HG02973 (cell line): ENCODE measurements around the gene NDUFS2.
"Not testable (repeated sequence)": the region's sequence is repeated elsewhere in the genome, so short reads cannot be mapped to it uniquely, and the experiment has no call there.

ENCODE experiments used
- ATAC-seq: cut with Tn5 transposase; IDR thresholded peaks from one replicate; pipeline ENCODE4 v1.9.1; 2021; ENCODE audit warnings: moderate library complexity; ENCODE audit not compliant: unreplicated experiment

NDUFS2 gene

DNA sequence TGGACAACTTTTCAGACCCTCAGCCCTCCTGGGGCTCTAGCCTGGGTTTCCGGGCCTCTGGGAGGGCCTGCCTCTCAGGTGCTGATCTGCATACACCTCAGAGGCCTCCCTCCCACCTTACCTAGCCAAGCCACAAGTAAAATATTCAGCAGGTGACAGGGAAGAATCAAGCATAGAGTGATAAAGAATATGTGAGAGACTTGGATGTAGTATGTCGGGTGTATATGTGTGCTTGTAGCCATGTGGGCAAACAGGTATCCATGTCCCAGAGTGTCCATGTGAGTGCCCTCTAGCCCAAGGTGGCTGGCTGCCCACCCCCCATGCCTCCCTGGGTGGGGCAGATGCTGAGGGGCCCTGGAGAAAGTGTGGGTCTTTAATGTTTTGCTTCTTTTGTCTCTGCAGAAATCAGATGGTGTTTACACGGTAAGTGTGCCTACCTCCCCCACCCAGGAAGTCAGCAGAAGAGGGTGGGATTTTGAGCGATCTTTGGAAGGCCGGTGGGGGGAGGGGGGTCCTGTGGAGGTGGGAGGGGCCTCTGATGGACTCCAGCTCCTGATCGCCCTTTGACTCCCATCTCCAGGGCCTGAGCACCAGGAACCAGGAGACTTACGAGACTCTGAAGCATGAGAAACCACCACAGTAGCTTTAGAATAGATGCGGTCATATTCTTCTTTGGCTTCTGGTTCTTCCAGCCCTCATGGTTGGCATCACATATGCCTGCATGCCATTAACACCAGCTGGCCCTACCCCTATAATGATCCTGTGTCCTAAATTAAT lies 16.3 kb downstream of the NDUFS2 start:
- ATAC-seq, result no peak

GRCh38 chr1:161219078-161219892 lies 17.1 kb downstream of the NDUFS2 start:
- no peak for ATAC-seq

- ATAC-seq, result no peak
Measured at GRCh38 chr1:161220002-161220401, 17.8 kb downstream of the NDUFS2 start.

DNA sequence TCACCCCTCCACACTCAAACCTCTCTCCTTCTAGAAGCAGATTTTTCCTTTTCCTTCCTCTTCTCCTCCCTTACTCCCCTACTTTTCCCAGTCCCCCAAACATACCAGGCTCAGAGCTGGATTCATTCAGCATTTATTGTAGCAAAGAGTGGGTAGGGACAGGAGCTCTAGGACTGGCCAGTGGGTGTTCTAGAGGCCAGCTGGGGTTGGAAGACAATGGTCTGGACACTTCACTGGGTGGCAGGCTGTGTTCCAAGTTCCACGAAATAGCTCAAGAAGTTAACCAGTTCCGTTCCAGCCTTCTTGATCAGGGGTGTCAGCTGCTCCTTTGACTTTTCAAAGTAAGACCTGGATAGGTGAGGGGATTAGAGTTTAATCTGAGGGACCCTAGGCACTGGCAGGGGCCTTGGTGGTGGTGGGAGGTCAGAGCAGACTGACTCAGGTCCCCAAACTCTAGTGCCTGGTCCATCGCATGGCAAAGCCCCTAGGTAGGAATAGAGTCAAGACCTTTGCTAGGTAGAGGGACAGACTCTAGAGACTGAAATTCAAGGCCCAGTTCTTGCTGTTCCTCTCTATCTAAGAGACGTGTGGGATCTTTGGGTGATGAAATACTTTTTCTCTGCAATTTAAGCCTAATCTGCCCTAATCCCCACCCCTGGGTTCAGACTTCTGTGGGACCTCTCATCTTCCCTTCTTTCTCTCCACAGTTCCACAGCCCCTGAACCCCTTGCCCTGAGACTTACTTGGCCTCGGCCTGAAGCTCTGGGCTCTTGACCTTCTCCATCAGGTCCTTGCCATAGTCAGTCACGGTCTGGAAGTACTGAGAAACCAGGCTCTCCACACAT lies 20.2 kb downstream of the NDUFS2 start:
- ATAC-seq, result no peak

DNA sequence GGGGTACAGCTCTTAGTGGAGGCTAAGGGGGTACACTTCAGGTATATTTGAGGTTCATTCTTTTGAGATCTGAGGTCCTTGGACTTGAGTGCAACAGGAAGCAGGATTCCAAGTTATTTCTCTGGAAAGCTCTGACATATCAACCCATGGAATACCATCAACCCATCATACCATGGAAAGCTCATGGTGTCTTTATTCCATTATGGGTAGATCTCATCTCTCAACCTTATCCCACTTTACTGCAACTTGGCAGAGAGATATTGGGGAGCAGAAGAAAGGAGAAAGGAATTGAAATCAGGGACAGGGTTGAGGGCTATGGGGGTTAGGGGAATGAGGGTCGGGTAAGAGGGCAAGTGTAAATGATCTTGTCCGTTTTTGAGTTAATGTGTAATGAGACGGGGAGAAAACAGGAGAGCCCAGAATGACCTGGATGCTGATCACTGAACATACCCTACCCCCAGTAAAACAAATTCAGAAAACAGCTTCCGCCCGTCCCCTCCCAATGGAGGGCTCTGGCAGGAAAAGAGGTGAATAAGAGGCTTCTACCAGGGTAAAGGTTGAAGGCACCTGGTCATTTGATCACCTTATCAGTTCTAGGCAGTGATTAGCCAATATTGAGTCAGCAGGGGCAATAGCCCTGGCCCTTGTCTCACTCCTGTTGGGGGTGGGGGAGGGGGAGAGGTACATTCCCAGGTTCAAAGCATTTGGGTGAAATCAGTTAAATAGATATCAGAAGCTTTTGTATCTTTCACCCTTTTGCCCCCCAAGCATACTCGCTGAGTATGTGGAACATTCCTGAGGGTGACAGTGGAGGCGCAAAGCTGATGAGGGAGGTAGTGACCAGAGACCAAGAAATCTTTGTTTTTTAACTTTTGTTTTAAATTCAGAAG lies 21.9 kb downstream of the NDUFS2 start:
- ATAC-seq, result no peak

GRCh38 chr1:161224695-161225087 lies 22.5 kb downstream of the NDUFS2 start:
- not testable (repeated sequence) for ATAC-seq

DNA sequence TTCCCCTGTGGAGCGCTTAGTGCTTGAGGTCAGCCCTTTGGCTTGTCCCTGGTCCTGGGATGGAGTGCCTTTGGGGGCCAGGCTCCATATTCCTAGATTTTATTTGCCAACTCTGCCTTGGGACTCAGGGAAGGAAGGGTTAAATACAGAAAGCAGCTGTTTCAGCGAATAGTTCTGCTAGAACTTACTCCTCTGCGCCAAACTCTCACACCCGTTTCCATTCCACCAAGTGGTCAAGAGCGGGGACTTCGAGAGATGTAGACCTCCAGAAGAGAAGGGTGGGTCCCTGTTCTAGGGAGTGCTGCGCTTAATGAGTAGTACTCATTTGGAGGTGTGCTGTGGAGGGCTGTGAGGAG lies 23.0 kb downstream of the NDUFS2 start:
- no peak for ATAC-seq

DNA sequence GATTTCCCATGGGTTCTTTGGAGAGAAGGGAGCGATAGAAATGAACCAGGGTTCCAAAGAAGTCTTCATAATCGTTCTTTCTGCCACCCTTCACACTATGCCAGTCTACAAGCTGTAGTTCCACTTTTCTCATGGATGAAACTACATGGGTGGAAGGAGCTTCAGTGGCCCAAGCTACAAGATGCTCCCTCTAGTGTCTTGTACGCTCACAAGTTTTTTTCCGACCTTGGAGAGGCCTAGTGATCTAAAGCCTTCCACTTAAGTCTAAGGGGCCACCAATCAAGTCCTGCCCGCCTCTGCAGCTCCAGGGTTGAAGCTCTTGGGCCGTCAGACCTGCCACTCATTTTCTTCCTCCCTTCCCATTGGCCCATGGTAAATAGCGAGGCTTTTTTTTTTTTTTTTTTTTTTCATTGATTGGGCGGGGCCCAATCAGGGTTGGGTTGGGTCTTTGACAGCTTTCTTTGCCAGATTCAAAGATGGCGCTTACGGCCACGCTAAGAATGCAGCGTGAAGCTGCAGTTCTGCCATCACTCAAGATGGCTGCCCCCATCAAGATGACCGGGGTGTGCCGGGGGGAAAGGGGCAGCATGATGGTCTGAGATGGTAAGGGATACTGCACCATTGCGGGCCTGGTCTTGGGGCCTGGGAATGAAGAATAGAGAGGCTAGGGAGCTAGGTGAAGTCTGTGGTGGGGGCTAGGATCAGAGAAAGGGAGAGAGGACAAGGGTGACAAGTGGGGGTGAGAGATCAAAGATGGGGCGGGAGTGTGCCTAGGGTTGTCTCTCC lies 23.6 kb downstream of the NDUFS2 start, which contains the start of gene TOMM40L:
Gene TOMM40L, plus strand, starts transcription at position 527 of the 786 bp plus-strand sequence. CDS start 430 bp downstream, outside the sequence.
- peak; percentile 86 for ATAC-seq

GRCh38 chr1:161226320-161226711 lies 24.1 kb downstream of the NDUFS2 start:
- no peak for ATAC-seq

- ATAC-seq, result no peak
Measured at GRCh38 chr1:161226759-161227158, 24.6 kb downstream of the NDUFS2 start.

DNA sequence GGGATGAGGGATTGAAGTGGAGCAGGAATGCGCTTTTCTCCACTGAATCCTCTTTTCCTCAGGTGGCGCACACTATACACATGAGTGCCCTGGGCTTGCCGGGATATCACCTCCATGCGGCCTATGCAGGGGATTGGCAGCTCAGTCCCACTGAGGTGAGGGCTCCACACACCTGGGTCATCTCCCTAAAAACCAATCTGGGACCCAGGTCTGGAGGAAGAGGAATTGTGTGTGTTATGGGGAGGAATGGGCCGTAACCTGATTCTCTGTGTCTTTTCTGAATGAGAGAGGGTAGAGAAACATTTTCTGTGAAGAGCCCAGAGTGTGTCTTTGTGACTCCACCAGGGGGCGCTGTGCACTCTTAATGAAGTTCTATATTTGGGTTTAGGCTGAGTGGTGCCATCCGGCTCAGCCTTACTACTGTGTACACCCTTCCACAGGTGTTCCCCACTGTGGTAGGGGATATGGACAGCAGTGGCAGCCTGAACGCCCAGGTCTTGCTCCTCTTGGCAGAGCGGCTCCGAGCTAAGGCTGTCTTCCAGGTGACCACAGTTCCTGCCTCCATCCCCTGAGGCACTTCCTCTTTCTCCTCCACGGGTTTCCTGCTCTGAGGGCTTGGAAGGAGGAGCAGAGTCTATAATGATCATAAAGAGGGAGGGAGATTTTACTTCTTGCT lies 25.2 kb downstream of the NDUFS2 start:
- ATAC-seq, result peak; percentile 30

DNA sequence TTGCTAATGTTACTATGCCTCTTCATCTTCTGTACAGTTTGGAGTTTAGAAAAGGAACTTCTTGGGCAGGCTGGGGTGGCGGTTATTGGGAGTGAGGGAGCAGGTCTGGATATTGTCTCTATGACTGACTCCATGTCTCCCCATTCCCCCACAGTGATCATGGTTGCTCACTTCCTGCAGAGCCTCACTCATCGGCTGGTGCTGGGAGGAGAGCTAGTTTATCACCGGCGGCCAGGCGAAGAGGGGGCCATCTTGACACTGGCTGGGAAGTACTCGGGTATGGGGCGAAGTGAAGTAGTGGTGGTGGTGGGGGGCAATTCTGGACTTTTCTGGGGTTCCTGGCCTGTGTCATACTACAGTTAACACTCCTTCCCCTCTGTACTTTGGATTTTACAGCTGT lies 25.9 kb downstream of the NDUFS2 start:
- no peak for ATAC-seq

DNA sequence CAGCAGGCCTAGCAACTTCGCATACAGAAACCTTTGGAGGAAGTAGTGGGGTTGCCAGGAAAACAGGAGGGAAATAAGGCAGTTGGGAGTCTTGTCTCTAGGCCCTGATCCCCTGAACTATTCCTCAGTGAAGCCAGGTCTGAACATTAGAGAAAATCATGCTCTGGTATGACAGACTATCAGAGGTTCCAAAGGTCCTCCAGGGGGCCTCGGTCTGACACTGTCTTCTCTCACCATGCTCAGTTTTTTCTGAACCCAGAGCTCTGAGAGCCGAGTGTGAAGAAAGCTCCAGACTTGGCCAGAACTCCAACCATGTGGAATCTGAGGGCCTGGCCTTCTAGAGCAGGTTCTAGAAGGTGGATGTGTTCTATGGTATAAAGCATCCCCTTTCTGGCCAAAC lies 27.7 kb downstream of the NDUFS2 start:
- no peak for ATAC-seq

DNA sequence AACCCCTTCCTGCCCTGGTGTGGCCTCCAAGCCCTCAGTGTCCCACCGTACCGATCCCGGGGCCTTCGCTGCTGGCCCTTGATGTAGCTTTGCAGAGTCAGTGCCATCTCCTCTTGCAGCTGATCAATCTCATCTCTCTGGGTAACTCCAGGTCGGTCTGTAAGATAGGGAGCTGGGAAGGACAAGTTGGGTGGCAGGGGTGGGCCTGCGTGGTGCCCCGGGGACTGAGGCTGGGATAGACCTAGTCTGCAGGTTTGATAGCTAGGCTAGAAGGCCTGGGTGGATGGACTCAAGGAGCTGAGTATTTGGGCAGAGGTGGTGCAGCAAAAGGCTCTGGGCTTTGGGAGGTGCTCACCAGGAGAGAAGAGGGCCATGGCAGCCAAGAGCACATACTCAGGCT lies 28.6 kb downstream of the NDUFS2 start:
- no peak for ATAC-seq

DNA sequence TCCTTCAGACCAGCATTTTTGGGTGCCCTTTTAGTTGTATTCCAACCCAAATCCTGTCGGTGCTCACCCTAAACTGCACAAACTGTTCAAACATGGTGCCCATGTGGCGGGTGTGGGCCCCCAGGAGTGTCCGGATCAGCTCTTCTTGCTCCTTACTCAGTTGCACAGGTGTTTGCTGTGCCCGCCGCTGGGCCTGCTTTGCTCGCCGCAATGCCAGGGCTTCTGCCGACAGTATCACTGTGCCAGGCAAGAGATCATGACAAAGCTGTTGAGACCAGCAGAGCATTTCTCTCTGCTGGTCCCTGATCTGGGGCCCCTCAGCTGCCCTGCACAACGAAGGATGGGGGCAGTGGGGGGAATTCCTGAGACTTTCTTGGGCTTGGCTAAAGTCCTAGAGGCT lies 30.9 kb downstream of the NDUFS2 start:
- no peak for ATAC-seq

DNA sequence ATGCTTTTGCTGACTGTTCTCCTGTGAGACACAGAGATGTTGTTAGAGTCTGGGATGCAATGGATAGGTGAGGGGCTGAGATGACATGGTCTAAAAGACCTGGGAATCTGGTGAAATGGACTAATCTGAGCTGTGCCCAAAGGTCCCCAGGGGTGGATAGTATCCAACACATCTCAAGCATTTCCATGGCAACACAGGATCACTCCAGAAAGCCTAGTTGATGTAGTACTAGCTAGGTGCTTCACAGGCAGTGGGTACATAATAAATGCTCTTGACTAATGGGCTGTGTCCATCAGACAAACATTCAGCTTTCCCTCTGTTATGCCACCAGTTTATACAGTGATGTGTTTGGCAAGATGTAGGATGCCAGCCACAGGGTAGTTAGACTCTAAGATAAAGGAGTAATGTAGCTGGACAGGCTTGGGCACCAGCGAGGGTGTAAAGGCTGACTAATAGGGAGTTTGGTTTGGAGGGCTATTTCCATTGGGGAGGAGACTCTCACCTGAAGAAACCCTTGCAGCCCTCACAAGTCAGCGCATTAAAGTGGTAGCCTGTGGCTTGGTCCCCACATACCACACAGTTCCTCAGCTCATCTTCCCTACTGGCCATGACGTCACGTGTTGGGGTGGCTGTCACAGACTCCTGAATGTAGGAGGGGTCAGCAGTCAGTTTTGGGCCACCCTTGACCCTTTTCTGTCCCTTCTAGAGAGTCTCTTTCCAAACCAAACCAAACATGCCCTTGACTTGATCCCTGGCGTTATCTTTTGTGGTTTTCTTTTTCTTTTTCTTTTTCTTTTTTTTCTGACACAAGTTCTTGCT lies 34.0 kb downstream of the NDUFS2 start:
- ATAC-seq, result no peak

- ATAC-seq, result no peak
Measured at GRCh38 chr1:161238039-161238473, 35.9 kb downstream of the NDUFS2 start, which contains the start of gene NR1I3. Gene NR1I3 (minus strand): TSS chr1:161238203. CDS start chr1:161236565, 1,638 bp downstream.

DNA sequence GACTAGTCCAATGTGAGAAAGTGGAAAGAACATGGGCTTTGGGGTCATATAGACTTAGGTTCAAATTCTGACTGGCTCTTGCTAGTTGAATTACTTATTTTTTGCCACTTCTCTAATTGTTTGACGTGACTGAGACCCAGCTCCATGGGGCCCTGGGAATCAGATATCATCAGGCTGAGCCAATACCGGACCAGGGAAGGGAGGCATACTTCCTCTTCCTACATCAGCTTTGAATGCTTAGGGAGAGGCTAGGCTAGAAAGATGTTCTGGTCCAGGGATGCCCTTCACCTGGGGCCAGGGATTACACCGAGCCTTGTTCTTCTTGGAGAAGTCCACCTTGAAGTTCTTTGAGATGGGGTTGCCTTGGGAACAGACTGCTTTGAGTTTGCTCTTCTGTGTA lies 39.5 kb downstream of the NDUFS2 start:
- ATAC-seq, result no peak
